HG03039 (cell line): ENCODE data around the gene TCAF1.
"Not testable (repeated sequence)": the region's sequence is repeated elsewhere in the genome, so short reads cannot be mapped to it uniquely, and the experiment has no call there.

Experiments
- ATAC-seq: cut with Tn5 transposase; IDR thresholded peaks from one replicate; pipeline ENCODE4 v1.9.1; 2021; ENCODE audit warnings: mild to moderate bottlenecking, moderate library complexity; ENCODE audit not compliant: unreplicated experiment

The TCAF1 gene

DNA sequence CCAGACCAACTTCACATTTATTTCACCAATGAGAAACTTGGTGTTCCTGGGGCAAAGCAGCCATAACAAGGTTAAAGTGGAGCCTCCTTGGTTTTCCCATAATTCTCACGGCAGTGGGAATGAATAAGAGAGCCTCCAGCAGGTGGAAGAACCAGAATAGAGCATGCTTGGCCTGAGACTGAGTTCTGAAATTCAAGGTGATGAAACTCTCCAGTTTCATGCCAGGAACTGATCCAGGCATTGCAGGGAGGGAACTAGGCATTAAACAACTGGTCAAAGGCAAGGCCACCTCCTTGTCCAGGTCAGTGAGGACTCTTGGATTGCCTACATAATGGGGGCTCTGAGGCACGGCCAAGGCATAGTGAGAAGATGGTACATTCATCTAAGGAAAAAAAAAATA lies 44.0 kb downstream of the TCAF1 start:
- not testable (repeated sequence) for ATAC-seq

DNA sequence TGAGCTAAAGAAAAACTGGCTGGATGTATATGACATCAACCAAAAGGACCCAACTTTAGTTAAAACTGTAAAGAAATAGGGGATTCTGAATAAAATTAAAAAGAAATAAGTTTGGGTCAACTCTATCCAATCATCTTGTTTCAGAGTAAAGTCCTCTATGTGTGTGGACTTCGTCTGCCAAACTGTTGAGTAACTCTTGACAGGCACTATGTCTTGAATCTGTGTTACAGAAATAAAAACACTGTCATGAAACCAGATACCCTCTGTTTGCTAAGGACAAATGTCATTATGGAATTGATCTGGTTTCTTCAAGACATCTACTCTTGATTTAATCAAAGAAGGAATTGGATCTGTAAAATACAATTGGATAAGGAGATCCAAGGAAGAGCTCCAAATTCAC lies 46.5 kb downstream of the TCAF1 start:
- ATAC-seq: not testable (repeated sequence)

DNA sequence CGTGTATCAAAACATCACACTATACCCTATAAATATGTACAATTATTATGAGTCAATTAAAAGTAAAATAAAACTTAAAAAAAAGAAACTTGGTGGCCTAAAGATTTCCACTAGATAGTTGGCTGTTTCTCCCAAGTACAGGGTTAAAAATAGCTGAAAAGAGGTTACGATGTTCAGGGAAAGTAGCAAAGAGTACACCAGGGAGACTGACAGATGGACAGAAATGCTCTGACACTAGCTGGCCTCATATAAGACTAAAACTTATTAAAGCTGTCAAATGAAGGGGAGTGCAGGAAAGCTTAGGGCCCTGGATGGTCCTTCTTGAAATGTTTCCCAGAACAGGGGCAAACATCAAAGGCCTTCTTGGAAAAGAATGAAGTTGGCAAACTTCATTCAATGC lies 51.3 kb downstream of the TCAF1 start:
- ATAC-seq: no peak

DNA sequence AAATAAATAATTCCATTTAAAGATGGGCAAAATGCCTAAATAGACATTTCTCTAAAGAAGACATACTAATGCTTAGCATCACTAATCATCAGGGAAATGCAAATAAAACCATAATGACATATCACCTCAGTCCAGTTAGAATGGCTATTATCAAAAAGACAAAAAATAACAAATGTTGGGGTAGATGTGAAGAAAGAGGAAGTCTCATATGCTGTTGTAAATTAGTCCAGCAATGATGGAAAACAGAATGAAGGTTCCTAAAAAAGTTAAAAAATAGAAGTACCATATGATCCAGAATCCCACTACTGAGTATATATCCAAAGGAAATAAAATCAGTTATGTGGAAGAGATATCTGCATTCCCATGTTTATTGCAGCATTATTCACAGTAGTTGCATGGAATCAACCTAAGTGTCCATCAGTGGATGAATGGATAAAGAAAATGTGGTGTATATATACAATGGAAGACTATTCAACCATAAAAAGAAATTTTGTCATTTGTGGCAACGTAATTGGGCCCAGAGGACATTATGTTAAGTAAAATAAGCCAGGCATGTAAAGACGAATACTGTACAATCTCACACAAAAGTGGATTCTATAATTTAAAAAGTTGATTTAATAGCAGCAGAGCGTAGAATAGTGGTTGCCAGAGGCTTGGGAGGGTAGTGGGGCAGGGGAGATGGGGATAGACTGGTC lies 52.0 kb downstream of the TCAF1 start:
- no peak for ATAC-seq

DNA sequence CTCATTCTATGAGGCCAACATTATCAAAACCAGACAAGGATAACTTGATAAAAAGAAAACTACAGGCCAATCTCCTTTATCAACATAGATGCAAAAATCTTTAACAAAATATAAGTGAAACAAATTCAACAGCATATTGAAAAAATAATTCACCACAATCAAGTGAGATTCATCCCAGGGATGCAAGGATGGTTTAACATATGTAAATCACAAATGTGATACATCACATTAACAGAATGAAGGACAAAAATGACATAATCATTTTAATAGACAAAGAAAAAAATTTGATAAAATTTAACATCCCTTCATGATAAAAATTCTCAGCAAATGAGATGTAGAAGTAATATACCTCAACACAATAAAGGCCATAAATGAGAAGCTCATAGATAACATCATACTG lies 53.8 kb downstream of the TCAF1 start:
- no peak for ATAC-seq

DNA sequence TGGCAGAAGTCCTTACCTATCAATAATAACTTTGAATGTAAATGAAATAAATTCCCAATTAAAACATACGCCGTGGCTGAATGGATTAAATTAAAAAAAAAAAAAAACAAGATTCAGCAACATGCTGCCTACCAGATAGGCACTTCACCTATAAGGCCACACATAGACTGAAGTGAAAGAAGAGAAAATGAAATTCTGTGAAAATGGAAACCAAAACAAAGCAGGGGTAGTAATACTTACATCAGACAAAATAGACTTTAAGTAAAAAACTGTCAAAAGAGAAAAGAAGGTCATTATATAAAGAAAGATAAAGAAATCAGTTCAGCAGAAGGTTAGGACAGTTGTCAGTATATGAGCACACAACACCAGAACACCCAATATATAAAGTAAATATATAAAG lies 55.3 kb downstream of the TCAF1 start:
- ATAC-seq: no peak

DNA sequence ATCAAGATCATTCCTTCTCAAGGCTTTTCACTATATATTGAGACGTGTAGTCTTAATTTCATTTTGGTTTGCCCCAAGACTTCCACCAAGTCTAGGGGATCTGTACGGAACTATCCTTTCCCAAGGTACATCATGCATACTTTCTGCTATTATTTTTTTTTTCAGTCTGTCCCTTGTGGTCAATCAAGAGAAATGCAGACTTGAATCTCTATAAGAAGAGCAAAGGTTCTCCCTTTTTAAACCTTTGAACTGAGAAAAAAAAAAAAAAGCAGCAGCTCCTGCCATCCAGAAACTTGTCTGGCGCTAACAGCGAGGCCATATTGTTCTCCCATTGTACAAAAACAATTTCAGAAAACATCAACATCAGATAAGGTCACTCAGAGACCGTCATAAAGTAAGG lies 60.3 kb downstream of the TCAF1 start:
- not testable (repeated sequence) for ATAC-seq

DNA sequence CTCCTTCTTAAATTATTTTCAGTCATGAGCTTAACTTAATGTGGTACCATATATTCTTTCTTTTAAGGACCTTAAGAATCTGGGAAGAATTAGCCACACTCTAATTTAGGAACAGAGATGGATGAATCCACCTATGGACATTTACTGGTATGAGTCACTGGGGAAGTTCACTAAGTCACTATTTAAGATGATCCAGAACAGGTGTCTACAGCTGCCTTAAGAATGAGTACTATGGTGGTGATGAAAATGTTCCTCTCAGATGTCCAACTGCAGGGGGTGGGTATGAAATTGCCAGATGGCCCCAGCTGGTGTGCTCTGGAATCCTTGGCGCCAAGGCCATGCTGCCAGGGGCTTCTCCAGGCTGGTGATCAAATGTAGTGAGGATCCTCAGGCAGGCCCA lies 61.9 kb downstream of the TCAF1 start:
- not testable (repeated sequence) for ATAC-seq

DNA sequence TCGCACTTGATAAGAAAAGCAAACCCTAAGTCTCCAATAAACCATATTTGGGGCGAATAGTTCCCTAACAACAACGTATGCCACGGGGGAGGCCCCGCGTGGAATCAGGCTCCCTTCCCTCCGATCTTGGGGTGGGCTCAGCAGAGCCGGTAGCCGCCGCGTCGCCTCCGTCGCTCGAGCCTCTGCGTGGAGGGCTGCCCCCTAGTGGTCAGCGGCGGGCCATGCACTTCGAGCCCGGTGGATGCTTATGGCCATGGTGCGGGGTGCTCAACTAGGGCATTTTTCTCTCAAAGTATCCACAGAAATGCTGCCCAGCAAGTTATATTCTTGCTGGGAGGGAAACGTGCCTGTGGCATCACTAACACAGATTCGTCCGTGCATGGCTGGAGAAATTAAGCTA lies 64.8 kb downstream of the TCAF1 start:
- ATAC-seq: peak; percentile 53

DNA sequence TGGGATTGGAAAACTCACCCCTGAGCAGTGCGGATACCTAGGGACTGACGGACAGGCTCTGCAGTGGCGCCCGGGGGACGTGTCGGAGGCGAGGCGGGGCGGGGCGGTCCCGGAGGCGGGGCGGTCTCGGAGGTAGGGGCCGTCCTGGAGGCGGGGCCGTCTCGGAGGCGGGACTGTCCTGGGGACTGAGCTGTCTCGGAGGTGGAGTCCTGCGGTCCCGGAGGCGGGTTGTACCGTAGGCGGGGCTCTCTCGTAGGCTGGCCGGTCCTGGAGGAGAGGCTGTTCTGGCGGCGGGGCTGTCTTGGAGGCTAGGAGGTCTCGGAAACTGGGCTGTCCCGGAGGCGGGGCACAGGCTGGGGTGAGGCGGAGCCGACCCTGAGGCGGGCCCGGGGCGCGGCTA lies 65.4 kb downstream of the TCAF1 start:
- ATAC-seq: peak; percentile 86

DNA sequence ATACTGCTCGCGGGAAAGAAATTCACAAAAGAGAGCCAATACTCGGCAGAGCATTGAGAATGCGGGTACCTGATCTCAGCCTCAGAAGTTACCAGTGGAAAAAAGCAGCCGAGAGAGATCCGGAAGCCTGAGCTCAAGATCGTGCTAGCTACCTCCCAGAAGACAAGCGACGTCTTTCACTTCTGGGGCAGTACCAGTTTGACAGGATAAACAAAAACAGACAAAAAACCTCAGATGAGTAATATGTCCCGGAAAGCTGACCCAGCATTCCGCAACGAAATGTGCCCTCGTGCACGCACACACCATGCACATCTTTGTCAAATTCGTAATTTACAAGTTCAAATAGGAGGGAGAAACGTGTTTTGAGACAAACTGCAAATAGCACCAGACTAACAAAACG lies 65.9 kb downstream of the TCAF1 start:
- peak; percentile 28 for ATAC-seq

DNA sequence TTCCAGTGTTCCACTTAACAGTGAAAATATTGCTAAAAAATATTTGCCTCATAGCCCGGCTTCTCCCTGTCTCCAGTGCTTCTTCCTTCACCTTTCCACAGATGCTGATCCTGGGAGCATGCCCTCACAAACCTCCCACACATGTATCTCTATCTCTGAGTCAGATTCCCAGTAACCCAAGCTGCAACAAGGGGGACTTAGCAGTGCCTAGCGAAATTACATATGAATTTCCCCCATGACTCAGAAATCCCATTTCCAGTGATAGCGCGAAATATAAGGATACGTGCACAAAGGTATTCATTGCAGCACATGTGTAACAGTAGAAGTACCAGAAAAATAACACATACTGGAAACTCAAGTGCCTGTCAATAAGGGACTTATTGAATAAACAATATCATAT lies 75.4 kb downstream of the TCAF1 start:
- not testable (repeated sequence) for ATAC-seq

DNA sequence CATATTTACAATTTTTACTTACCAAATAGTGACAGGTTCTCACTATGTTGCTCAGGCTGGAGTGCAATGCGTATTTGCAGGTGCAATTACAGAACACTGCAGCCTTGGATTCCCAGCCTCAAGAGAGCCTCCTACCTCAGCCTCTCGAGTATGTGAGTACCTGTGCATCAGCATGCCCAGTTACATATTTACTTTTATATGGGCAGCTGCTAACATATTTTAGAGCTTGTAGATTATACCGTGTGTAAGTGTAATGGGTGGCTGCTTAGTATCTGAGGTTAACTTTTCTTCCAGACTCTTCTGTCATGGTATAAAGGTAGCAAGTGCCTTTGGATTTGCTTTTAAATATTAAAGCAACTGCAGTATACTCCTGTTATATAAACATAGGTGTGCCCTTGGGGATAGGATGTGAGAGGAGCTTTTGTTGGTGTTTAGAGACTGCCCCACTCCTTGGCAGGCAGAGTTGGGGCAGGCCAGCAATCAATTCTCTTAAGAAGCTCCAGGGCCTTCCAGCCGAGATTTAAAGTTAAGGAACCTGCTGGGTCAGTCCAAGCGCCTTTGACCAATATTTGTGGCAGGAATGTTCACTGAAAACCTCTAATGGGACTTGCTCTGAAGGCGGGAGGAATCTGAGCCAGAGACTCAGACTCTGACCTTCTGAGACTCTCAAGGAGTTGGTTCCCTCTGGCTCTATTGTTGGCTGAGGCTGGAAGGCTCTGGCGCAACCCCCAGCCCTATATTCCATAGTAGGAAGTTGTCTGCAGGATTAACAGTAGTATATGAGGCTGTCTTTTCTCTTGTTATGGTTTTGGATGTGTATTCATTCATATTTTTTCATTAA lies 77.5 kb downstream of the TCAF1 start:
- ATAC-seq: not testable (repeated sequence)

DNA sequence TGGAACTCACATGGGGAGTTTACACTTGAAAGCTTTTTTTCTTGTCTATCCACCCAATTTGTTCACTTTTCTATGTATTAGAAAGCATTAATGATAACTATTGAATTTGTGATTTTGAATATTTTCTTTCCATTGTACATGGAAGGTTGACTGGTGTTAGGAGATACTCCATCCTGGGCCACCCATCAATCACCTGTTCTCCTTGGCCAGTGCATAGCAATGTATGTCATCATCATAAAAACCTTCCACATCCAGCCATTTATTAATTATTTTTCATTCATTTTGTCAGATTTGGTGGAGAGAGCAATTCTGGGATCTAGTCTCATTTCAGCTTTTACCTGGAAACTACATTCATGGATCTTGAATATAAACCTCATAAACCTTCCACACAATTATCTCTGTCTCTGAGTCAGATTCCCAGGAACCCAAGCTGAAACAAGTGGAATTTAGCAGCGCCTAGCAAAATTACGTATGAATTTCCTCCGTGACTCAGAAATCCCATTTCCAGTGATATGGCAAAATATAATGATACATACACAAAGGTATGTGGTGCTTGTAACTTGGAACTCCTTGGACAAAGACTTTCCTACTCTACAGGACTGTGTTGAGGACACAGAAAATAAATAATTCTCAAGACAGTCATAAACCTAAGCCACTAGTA lies 78.2 kb downstream of the TCAF1 start:
- not testable (repeated sequence) for ATAC-seq

DNA sequence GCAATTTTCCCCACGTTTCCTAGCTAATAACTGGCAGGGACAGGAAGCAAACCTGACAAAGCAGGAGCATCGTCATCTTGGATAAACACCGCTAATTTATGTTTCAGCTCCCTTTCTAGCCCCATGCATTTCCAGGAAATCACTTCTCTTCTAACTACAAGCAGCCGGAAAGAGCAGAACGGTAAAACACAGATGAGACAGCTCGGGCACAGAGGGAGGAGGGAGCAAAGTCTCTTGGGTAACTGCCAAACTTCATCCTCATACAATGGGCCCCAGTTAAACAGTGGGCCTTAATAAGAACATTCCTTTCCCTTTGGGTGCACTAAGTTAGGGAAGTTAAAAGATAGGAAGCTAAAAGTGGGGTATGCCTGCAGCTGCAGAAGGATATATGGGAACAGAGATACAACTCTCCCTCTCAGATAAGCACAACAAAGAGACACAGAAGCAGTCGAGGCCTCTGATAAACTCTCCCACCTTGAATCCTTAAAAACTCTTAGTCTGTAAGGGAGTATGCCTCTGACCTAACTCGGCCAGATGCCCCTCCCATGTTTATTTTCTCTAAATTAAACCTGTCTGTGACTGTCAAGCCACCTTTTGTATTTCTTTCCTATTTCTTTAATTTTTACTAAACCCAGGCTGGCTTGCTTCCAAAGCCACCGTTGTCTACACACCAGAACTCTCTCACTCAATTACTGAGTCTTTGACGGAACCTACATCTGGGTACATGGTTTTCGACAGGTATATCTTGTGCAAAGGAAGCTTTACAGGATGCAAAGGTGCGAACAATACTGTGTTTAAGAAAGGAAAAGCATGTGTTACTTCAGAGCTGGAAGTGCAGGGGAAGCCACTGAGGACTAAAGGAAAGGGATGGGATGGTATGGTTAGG lies 80.3 kb downstream of the TCAF1 start:
- not testable (repeated sequence) for ATAC-seq

DNA sequence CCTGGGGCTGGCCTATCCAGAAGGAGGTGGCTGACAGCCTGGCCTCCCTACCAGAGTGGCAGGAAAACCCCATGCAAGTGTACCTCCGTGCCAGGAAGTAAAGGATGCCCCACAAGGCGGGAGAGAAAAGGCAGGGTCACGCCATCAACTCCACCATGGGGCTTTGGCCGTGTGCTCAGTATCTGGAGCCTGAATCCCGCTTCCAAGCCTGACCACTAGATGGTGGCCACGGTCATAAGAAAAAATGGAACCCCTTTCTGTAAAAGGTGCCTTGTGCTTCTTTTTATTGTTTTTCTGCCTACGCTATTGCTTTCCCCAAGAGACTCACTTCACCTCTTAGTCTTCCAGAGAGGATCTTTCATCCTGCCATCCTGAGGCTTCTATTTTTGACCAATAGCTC lies 84.1 kb downstream of the TCAF1 start:
- ATAC-seq: peak; percentile 51

DNA sequence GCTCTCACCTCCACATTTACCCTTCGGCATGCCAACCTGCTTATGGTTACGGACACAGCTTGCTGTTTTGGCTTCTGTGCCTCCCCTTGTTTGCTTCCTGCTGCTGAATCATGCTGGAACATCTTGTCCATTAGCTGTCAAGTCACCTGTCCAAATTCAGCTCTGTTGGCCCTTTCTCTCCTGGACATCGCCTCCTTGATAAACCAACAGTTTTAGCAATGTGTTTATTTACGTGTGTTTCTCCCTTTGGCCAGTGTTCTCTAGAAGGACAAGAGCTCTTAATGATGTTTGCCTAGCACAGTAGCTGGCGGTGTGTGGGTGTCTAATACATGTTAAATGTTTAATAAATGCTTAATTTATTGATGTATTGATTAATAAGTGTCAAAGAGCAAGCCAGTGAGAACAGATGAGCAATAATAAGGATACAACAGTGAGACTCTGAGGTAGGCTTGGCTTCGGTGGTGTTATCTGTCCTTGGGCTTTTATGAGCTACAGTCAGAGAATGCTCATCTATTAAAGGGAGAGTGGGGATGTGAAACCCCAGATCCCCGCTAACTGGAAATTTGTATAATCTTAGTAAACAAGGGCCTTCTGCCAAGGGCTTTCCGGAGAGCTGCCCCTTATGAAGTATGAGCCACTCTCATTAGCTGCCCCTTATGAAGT lies 85.4 kb downstream of the TCAF1 start:
- ATAC-seq: not testable (repeated sequence)

DNA sequence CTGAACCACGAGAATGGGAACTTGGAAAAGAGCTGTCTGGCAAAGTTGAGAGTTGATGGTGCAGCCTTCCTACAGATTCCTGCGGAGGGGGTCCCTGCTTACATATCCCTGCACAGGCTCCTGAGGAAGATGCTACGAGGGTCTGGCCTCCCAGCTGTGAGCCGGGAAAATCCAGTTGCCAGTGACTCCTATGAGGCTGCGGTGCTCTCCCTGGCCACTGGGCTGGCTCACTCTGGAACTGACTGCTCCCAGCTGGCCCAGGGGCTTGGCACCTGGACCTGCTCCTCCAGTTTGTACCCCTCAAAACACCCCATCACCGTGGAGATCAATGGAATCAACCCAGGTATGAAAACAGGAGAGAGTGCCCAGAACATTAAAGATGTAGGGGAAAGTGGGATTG lies 91.3 kb downstream of the TCAF1 start:
- not testable (repeated sequence) for ATAC-seq

DNA sequence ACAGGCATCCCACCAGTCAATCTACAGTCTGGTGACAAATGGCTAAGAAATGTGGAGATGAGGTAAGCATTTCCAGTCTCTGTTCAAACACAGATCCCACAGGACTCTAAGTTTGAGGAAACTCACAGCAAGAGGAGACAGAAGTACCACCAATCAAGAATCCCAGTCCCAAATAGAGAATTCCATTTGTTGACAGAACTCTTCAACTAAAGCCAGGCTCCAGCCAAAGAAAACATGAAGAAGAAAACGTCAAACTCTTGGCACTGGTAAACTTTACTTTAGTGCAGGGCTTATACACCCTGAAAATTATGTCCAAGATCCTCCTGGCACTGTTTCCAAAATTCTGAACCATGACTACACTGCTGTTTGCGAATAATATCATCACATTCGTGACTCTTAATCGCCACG lies 95.3 kb downstream of the TCAF1 start:
- not testable (repeated sequence) for ATAC-seq
